ENCODE results near the gene ZNF496.
"Not testable (repeated sequence)": the region's sequence is repeated elsewhere in the genome, so short reads cannot be mapped to it uniquely, and the experiment has no call there.

Gene ZNF496

DNA sequence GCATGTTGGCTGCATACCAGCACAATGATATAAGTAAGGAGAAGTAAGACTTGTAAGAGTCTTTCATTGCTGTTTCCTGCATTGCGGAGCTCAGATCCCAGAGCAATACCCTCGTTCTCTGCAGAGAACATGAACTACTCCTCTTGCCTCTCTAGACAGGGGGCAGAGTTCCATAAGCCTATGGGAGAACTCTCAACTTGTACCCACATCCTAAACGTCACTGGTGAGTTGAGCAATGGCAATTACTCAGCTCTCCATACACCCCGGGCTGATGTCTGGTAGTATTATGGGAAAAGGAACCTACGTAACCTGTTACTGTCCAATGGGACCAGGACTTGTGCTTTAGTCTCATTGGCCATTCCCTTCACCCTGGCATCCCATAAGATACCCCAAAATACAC lies 27.3 kb upstream of the ZNF496 start:
- DNase-seq (ENCODE audit: low spot score): no peak

DNA sequence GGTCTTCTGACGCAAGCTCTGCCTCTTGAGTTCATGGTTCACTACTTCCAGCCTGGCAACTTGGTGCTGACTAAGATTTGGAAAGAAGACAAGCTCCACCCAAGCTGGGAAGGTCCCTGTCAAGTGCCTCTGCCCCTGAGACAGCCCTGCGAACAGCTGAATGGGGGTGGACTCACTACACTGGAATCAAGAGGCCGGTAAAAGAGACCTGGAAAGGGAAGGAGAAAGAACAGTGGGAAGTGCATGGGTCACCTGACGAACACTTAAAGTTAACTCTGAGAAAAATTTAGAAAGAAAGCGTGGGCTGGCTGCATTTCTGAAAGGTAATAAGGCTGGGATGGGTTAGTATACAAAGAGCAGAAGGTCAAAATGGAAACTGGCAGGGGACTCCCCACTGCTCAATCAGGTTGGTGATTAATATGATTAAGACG lies 26.1 kb upstream of the ZNF496 start:
- no peak for DNase-seq (ENCODE audit: low spot score)

DNA sequence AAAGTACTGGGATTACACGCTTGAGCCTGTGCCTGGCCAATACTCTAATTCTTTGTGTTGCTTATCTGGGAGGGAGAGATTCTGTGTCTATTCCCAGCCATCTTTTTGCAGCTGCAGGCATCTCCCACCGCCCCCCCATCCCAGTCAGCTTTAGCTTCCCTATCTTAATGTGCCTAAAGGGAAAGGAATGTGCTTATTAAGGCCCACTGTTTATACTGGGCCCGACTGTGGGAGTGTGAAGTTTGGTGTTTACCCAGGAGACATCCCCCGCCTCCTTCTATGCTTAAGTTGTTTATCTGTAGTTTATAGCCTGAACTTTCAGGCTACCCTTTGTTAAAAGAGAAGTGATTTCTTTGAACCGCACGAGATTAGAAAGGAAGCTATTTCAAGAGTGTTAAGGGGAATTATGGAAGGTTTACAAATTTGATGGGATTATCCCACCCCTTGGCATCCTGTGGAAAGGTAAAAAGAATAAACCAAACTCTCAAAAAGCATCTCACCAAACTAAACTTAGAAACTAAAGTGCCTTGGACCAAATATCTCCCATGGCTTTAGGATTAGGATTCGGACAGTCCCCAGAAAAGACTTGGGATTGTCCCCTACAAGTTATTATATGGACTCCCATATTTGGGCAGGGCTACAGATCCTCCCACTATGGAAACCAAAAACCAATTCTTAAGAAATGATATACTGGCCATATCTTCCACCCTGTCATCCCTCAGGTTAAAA lies 25.5 kb upstream of the ZNF496 start:
- no peak for DNase-seq (ENCODE audit: low spot score)

DNA sequence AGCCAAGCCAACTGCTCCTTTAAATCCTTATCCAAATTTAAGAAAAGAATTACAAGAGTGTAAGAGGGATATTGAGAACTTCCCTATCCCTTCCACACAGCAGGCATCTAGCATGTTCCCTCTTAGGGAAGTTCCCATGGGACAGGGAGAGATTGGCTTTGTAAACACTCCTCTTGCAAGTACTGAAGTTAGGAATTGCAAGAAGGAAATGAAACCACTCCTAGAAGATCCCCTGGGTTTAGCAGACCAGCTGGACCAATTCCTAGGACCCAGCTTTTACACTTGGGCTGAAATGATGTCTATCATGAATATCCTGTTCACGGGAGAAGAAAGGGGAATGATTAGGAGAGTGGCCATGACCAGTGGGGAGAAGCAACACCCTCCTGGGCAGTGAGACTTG lies 23.5 kb upstream of the ZNF496 start:
- DNase-seq (ENCODE audit: low spot score): not testable (repeated sequence)

DNA sequence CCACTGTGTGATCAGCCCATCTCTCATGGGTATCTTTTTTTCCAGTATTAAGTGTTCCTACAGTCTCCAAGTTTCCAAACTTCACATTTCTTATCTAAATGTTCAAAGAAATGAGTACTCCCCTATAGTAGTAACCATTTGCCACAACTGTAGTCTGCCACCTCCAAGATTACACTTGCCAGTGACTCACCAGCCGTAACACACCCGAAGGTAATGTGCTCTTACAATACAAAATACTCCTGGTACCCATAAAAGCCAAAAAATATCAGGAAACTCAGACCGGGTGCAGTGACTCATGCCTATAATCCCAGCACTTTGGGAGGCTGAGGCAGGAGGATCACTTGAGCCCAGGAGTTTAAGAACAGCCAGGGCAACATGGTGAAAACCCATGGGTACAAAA lies 20.5 kb upstream of the ZNF496 start:
- no peak for DNase-seq (ENCODE audit: low spot score)

DNA sequence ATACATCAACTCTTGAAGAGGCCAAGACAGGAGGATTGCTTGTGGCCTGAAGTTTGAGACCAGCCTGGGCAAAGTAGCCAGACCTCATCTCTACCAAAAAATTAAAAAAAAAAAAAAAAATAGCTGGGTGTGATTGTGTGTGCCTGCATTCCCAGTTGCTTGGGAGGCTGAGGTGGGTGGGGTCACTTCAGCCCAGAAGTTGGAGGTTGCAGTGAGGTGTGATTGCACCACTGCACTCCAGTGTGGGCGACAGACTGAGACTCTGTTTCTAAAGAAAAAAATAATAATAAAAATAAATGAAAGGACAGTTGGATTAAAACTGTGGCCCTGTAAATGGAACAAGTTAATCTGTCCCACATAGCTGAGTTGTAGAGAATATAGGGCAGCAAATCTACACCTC lies 18.9 kb upstream of the ZNF496 start:
- no peak for DNase-seq (ENCODE audit: low spot score)

DNA sequence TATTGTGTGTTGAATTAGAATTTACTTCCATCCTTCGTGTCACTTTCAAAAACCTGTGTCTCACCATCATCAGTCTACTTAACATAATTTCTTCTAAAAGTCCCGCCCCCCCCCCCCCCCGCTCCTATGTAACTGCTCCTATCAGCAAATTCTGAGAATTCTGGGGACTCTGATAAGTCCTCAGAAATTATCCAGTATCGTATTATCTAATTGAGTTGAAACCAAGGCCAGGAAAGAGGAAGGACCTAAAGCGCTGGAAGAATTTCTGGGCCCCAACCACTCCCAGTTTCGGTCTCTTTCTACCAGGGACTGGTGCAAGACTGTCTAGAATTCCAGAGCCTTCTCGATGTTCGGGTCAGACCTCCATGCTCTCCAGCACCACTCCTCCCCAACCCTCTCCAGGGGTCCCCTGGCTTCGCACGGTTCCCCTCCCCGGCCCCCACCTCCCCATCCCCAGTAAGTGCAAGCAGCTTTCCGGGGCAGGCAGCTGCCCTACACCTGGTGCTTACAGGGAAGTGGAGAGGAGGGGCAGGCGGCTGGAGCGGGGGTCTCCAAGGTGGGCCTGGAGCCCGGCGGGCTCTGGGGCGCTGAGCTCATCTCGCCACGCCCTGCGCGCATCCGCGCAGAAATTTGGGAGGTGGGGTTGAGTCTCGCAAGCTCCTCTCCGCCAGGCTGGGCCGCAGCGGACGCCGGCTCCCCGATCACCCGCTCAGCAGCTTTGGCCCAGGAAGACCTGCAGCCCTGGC lies 16.0 kb upstream of the ZNF496 start:
- no peak for DNase-seq (ENCODE audit: low spot score)

DNA sequence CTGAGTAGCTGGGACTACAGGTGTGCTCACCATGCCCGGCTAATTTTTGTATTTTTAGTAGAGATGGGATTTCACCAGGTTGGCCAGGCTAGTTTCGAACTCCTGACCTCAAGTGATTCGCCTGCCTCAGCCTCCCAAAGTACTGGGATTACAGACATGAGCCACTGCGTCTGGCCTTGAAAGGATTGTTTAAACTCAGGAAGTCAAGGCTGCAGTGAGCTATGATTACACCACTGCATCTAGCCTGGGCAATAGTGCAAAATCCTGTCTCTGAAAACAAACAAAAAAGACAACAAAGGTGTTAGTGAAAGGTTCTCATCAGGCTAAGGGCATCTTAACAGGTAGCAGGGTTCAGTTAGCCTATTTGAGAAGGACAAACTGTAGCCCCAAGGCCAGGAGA lies 14.2 kb upstream of the ZNF496 start:
- no peak for DNase-seq (ENCODE audit: low spot score)

DNA sequence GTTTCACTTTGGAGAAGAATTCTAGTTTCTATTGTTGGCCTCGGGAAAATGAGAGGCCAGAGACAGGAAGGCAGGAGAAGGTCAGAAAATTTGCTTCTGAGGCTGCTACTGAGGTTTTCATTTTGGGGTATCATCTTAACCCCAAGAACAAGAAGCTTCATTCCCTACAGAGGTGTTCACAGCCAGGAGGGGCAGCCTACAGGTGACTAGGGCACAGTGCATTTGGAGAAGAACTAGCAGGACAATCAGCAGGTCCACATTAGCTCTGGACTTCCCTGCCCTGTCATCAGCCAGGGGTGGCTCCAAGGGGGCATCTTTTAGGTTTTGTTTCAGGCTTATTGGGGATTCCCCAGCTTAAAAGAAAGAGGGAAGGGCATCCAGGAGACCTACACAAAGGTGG lies 12.1 kb upstream of the ZNF496 start:
- DNase-seq (ENCODE audit: low spot score): no peak

DNA sequence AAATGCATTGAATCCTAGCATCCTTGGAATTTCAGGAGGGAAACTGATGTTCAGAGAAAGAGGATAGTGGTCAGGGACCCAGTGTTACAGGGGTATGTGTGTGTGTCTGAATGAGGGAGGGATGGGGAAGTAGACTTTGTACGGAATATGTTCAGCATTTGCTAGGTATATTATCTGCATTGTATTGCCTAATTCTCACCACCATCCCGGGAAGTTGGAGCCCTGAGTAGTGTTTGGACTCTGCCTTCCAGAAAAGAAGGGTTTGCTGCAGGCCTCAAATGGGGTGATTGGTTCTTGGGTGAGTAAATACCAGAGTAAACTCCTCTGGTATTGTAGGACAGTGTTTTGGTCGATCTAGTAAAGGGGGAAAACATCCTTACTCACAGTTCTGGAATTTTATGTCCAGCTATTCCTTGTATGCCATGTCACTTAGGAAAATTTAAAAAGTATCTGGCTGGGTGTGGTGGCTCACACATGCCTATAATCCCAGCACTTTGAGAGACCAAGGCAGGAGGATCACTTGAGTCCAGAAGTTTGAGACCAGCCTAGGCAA lies 7.1 kb upstream of the ZNF496 start:
- peak; percentile 61 for DNase-seq (ENCODE audit: low spot score)

DNA sequence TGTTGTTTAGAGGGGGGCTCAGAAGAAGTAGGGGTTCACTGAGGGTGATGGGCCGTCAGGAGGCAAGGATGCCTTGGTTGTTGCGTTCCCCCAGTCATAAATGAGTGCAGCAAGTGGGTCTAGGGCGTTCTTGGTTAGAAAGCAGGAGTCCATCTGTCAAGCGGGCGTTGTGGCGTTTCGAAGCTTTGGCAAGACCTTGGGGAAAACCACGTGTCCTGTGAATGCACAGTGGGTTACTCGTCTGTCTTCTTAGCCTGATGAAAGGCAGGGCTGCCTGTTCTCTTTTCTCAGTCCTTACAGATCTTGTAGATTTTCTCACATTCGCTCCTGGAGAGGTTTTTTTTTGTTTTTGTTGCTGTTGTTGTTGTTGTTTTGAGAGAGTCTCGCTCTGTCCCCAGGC lies 6.3 kb upstream of the ZNF496 start:
- no peak for DNase-seq (ENCODE audit: low spot score)

DNA sequence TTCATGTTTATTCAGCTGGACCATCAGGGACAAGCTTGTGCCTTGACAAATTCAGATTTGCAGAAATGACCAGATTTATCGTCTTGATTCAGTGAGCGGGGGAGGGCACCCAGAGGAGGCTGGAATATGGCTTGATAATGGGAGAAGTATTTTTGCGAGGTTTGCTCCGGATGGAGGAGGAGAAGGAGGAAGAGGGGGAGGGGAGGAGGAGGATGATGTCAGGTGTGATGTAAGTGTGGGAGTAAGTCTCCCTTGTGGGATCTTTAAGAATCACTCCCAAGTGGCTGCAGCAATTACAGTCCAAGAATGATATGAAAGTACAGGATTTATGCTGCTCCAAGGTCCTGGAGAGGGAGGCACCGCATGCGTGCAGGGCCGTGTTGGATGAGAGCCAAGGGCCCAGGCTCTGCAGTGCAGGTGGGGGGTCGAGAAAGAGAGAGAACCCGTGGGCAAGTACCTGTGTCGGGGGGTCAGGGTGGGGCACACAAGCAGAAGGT lies 5.6 kb upstream of the ZNF496 start:
- no peak for DNase-seq (ENCODE audit: low spot score)

DNA sequence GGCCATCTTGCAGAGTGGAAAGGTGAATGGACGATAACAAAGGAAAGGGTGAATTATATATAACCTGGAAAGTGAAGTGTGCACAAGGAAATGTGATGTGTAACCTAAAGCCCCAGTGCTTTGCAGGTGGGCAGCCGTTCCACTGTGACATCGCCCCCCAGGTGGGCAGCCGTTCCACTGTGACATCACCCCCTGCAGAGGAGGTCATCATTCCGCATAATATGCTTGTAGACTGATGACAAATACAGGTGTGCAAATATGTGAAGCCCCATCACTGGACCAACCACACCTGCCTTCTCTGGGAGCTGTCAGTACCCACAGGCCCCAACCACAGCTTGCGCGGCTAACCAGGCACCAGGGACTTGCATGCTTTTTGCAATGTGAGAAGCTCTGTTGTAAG lies 4.7 kb upstream of the ZNF496 start:
- no peak for DNase-seq (ENCODE audit: low spot score)

DNA sequence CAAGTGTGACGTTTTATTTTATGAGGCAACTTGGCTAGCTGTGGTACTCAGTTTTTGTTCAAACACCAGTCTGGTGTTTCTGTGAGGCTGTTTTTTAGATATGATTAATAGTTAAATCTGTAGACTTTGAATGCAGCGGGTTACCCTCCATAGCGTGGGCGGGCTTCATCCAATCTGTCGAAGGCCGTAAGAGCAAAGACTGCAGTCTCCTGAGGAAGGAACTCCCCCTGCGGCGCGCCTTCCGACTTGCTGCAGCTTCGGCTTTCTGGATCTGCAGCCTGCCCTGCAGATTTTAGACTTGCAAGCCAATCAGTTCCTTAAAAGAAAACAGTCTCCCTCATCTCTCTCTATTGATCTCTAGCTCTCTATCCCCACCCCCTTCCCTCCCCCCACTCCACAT lies 4.2 kb upstream of the ZNF496 start:
- no peak for DNase-seq (ENCODE audit: low spot score)

DNA sequence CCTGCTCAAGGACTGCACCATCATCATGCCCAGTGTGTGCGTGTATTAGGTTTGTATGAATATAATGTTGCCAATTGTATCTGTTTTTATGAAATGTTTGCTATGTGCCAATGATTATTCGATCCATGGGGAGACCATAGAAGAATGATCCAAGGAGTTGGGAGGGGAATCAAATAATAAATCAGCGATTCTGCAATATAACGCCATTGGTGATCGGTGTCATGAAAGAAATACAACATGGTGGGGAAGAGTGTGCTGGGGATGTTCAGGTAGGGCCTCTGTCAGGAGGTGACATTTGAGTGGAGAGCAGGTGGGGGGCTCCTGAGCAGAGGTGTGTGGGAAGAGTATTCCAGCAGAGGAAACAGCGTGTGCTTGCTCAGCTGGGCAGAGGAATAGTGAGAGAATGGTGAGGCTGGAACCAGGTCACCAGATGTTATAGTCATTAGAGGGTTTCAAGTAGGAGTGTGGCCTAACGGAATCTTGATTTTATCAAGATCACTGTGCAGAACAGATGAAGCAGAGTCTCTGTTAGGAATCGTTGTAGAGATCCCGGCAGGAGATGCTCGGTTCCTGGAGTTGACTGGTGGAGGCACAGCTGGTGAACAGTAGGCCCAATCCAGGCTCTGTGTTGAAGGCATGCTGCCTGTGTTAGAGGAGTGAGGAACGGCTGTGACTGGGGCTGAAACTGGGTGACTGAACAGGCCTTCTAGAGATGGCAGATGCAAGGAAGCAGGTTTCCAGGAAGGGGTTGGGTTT lies 2.9 kb upstream of the ZNF496 start:
- DNase-seq (ENCODE audit: low spot score): no peak

DNA sequence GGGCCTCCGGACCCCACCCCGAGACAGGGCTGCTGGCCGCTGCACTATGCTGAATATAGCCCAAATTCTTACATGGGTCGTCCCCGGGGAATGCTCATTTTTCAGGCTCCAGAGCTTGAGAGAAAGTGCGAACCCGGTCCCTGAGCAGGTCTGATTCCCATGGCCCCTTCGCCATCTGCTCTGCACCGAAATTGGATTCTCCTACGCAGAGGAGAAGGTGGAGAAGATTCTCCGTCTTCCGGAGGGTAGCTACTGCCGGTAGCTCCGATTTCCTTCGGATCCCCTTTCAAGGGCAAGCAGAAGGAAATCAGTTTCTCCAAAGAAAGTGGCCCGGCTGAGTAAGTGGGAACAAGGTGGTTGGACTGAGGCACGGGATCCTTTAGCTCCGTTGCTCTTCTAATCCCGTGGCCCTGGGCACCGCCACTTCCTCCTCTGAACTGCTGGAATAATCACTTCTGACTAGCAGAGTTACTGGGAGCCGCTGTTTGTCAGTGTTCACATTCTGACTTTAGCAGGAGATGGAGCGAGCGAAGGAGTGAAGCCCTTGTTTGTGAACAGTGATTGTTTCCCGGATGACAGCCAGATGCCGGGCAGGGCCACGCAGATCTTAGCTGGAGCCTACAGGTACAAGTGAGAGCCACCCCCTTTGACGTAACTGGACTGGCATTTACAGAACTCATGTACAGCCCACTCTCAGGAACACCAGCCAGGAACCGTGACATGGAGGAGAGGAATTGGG lies 1.1 kb upstream of the ZNF496 start:
- DNase-seq (ENCODE audit: low spot score): peak; percentile 36

DNA sequence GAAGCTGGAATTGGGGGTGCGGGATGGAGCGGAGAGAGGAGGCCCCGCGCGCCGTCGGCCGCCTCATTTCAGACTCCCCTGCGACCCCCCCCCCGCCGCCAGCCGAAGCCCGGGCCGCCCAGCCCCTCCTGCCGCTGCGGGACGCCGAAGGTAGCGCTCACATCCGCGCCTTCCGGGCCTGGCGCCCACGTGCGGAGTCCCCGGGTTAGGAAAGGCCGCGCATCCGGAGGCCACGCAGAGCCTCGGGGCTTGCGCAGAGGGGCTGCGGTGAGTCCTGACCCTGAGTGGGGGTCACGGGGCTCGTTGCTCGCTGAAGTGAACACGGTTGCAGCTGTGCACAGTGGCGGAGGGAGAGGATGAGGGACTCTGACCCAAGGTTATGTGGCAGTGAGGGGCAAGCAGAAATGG lies 552 bp upstream of the ZNF496 start:
- peak; percentile 74 for DNase-seq (ENCODE audit: low spot score)

DNA sequence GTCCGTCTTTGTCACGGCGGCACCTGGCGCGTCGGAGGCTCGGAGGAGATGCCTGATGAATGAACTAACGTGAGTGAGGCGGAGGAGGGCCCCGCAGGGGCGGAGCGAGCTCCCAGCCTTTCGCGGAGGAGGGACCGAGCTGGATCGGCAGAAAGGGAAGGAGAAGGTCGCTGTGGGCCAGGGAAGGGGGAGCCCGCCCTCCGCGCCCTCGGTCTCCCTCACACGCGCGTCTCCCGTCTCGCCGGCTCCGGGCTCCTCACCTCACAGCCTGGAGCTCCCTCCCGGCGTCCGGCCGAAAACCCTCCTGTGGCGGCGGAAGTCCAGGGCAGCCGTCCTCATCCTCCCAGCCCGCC lies 519 bp downstream of the ZNF496 start:
- peak; percentile 93 for DNase-seq (ENCODE audit: low spot score)

DNA sequence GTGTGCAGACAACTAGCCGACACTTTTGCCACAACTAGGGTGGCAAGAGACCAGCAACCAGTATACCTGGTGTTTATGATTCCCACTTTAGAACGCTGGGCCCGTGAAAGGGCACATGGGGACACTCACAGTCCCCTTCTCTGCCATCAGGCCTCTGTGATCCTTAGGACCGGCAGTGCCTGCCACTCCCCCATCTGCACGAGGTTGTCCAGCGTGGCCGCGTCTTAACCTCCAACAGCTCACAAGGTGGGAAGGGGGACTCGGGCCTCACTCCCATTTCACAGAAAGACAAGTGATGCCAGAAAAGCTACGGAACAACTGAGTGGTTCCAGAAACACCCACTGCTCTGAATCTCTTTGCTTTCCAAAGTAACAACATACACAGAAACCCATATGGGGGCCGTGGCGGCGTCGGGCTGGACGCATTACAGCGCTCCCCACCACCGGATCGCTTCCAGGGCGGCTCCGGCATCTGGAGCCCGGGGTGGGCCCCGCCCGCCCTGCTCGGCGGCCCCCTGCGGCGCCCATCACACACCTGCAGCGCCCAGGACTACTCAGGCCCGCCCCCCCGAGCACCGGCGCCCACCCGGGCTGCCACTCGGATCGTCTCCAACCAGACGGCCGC lies 1.0 kb downstream of the ZNF496 start:
- no peak for DNase-seq (ENCODE audit: low spot score)

DNA sequence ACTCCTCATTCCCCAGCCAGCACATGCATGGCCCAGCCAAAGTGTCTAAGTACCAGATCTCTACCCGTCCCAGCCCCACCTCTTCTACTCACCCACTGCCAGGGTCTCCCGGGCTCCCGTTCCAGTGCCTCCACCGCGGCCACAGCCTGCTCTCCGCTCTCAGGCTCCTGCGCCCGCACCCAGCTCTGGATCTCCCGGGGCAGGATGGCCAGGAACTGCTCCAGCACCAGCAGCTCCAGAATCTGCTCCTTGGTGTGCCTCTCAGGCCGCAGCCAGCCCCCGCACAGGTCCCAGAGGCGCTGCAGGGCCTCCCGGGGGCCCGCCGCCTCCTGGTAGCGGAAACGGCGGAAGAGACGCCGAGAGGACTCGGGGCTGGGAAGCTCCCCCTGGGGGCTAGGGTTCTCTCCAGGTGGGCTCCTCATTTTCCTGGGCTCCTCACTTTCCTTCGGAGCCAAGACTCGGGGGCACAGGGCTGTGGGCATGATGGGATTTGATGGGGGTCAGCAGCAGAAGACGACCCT lies 2.5 kb downstream of the ZNF496 start:
- DNase-seq (ENCODE audit: low spot score): no peak

DNA sequence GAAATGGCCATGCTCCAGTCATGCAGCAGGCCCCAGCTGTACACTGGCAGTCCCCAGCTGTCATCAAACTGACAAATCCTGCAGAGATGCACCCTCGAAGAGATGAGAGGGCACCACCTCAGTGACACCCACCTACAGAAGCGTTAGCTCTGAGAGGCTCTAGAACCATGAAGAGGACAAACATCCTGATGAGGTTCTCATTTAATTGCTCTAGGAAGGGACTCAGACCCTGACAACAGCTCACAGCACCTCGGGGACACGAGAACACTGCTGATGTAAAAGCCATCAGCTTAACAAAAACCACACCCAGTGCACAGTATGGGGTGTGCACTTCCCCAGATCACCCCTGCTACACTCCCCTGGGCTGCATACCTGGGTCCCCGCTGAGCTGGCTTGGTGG lies 3.4 kb downstream of the ZNF496 start:
- no peak for DNase-seq (ENCODE audit: low spot score)

Measured in GM03348 (cell line).